A549 (cell line): ENCODE measurements around the gene ANKRD23. TPM values are rescaled to one million over a fixed set of nuclear protein-coding genes. Genes with fewer than 3 reads are reported as not detected.

Source experiments
- ATAC-seq, 2 experiments: fragments of 200-7000 bp in 1 of 2; fragments of >200 bp in 1 of 2; cut with Nextera tagmentation in 1 of 2; cut with Tn5 transposase in 1 of 2; 3 replicates each; pipeline versions ENCODE4 v1.8.0 to v1.9.1; 2018 to 2020; ENCODE audit warnings: mild to moderate bottlenecking in 1 of 2, moderate library complexity in 1 of 2
- CTCF ChIA-PET: fragments of 300-600 bp; sonication (Branson Sonifier 250); formaldehyde crosslinking; extraction: SDS; loops from one replicate; lab custom pipeline; 2021; ENCODE audit warnings: antibody characterized with exemption, inconsistent platforms; lab: Yijun Ruan, JAX
- POLR2A ChIA-PET: fragments of 350-600 bp; formaldehyde crosslinking; extraction: SDS; loops from one replicate; lab custom pipeline; 2021; ENCODE audit warnings: antibody characterized with exemption, inconsistent platforms; lab: Yijun Ruan, JAX
- DNase-seq, 2 experiments: peaks; one replicate each; pipeline versions ENCODE4 v3.0.0 to v3.0.0-alpha.2; 2011 to 2016; ENCODE audit warnings: low read depth in 1 of 2, low spot score in 1 of 2
- FAIRE-seq: peaks from 2 replicates; lab custom pipeline; 2011; peaks lifted over from hg19 to GRCh38; lab: Jason Lieb, UNC
- H3K27ac ChIP-seq, 2 experiments: fragments of >200 bp; sonication (Bioruptor Twin); formaldehyde crosslinking; 3 replicates each; pipeline ENCODE4 v1.5.1; 2016 to 2017
- H3K4me1 ChIP-seq: fragments of >200 bp; sonication (Bioruptor Twin); formaldehyde crosslinking; 3 replicates; pipeline ENCODE4 v1.6.1; 2016
- H3K4me2 ChIP-seq: fragments of >200 bp; sonication (Bioruptor Twin); formaldehyde crosslinking; 3 replicates; pipeline ENCODE4 v1.6.1; 2016
- H3K4me3 ChIP-seq: fragments of >200 bp; sonication (Bioruptor Twin); formaldehyde crosslinking; 3 replicates; pipeline ENCODE4 v1.5.1; 2016
- H3K9me3 ChIP-seq: fragments of >200 bp; sonication (Bioruptor Twin); formaldehyde crosslinking; 3 replicates; pipeline ENCODE4 v1.6.1; 2016
- CBX8 ChIP-seq: fragments of 200-600 bp; sonication (generic); IDR thresholded peaks from 2 replicates; pipeline ENCODE4 v1.6.1; 2016
- CHD2 ChIP-seq: fragments of 150-350 bp; IDR thresholded peaks from 2 replicates; pipeline ENCODE4 v1.6.1; 2014; ENCODE audit warnings: low read length; ENCODE audit not compliant: partially characterized antibody
- E2F6 ChIP-seq: IDR thresholded peaks from 2 replicates; pipeline ENCODE4 v1.6.1; 2012; ENCODE audit warnings: low read depth, borderline replicate concordance
- EHMT2 ChIP-seq: fragments of 200-600 bp; sonication (generic); IDR thresholded peaks from 2 replicates; pipeline ENCODE4 v1.6.1; 2016; ENCODE audit warnings: antibody characterized with exemption, low read depth, mild to moderate bottlenecking, moderate library complexity
- ESRRA ChIP-seq: fragments of 150-350 bp; IDR thresholded peaks from 2 replicates; pipeline ENCODE4 v1.6.1; 2014; ENCODE audit warnings: mild to moderate bottlenecking, low read length, borderline replicate concordance
- FOSB ChIP-seq: fragments of 250-450 bp; sonication (Bioruptor Pico); IDR thresholded peaks from 2 replicates; pipeline ENCODE4 v1.5.0; 2020; ENCODE audit warnings: mild to moderate bottlenecking, moderate library complexity
- HDAC2 ChIP-seq: fragments of 200-600 bp; sonication (generic); IDR thresholded peaks from 2 replicates; pipeline ENCODE4 v1.6.1; 2016
- HEYL ChIP-seq: fragments of 250-450 bp; sonication (Bioruptor Pico); IDR thresholded peaks from 2 replicates; pipeline ENCODE4 v1.8.0; 2021; ENCODE audit warnings: mild to moderate bottlenecking, moderate library complexity
- HOXB13 ChIP-seq: fragments of 250-450 bp; sonication (Bioruptor Pico); IDR thresholded peaks from 2 replicates; pipeline ENCODE4 v1.5.0; 2020; ENCODE audit warnings: low read depth, mild to moderate bottlenecking, moderate library complexity
- KDM1A ChIP-seq: fragments of 200-600 bp; sonication (generic); IDR thresholded peaks from 2 replicates; pipeline ENCODE4 v1.6.1; 2016; ENCODE audit warnings: low read depth, mild to moderate bottlenecking
- KDM5A ChIP-seq: fragments of 200-600 bp; sonication (generic); IDR thresholded peaks from 2 replicates; pipeline ENCODE4 v1.6.1; 2016; ENCODE audit warnings: antibody characterized with exemption, mild to moderate bottlenecking
- MAFK ChIP-seq: fragments of 450-650 bp; IDR thresholded peaks from 2 replicates; pipeline ENCODE4 v1.6.1; 2014; ENCODE audit not compliant: partially characterized antibody
- MAX ChIP-seq: IDR thresholded peaks from 2 replicates; pipeline ENCODE4 v1.6.1; 2012
- MAZ ChIP-seq: fragments of 150-350 bp; IDR thresholded peaks from 2 replicates; pipeline ENCODE4 v1.6.1; 2014; ENCODE audit warnings: antibody characterized with exemption, low read depth, low read length, borderline replicate concordance
- MYC ChIP-seq: IDR thresholded peaks from 2 replicates; pipeline ENCODE4 v1.6.1; 2012; ENCODE audit warnings: mild to moderate bottlenecking, inconsistent platforms, low read length, improper control_type of control experiment, borderline replicate concordance
- NPAS2 ChIP-seq: fragments of 250-450 bp; sonication (Bioruptor Pico); IDR thresholded peaks from 2 replicates; pipeline ENCODE4 v1.8.0; 2022; ENCODE audit warnings: mild to moderate bottlenecking, moderate library complexity, borderline replicate concordance
- NR3C1 ChIP-seq: fragments of >200 bp; sonication (Bioruptor Twin); formaldehyde crosslinking; IDR thresholded peaks from 3 replicates; pipeline ENCODE4 v1.6.1; 2017
- PBX3 ChIP-seq: IDR thresholded peaks from 2 replicates; pipeline ENCODE4 v1.6.1; 2012
- POLR2AphosphoS2 ChIP-seq: conservative IDR thresholded peaks from 2 replicates; pipeline ENCODE4 v1.6.1; 2012; ENCODE audit warnings: low read length, improper control_type of control experiment, inconsistent platforms
- RARB ChIP-seq: fragments of 250-450 bp; sonication (Bioruptor Pico); IDR thresholded peaks from 2 replicates; pipeline ENCODE4 v1.8.0; 2021; ENCODE audit warnings: mild to moderate bottlenecking, moderate library complexity
- RCOR1 ChIP-seq: fragments of 150-350 bp; IDR thresholded peaks from 2 replicates; pipeline ENCODE4 v1.6.1; 2014; ENCODE audit warnings: antibody characterized with exemption, low read length, low read depth
- TFCP2L1 ChIP-seq: fragments of 250-450 bp; sonication (Bioruptor Pico); IDR thresholded peaks from 2 replicates; pipeline ENCODE4 v1.5.0; 2021; ENCODE audit warnings: mild to moderate bottlenecking
- USF2 ChIP-seq: fragments of 450-650 bp; IDR thresholded peaks from 2 replicates; pipeline ENCODE4 v1.6.1; 2014; ENCODE audit warnings: antibody characterized with exemption
- ZSCAN20 ChIP-seq: fragments of 250-450 bp; sonication (Bioruptor Pico); IDR thresholded peaks from 2 replicates; pipeline ENCODE4 v1.8.0; 2022; ENCODE audit warnings: mild to moderate bottlenecking, moderate library complexity
- WGBS: methylation state at CpG from one replicate; pipeline ENCODE4 v1.1.6; 2017; ENCODE audit errors: missing lambda C conversion rate; 5-methylcytosine and 5-hydroxymethylcytosine counted together
- polyA plus RNA-seq, 4 experiments: library from polyadenylated mRNA; depleted of rRNA in 3 of 4; stranded (reverse); fragments of >200 nt; fragmentation: RNase III in 1 of 4; extraction: RNeasy Plus Mini Kit Qiagen cat#74134 plus additional on column Dnase treatment in 1 of 4; gene quantifications; 2 replicates in 3 of 4; 3 replicates in 1 of 4; pipeline ENCODE4 v1.2.3, GENCODE V29; 2011 to 2017

The ANKRD23 gene
- polyA plus RNA-seq, 2 of the 4 experiments (the other 2 are of a cell fraction): 1.9 to 2.4 TPM

- ChIA-PET POLR2A (no interaction called here), CTCF (interaction anchor here (1.1 to 6.0 kb wide), 16 partner anchors 8 to 248 kb away, joined by 3 to 81 read pairs (median 6); partner anchors contain the start of genes ANKRD39, CNNM3 and CNNM4)
- DNase-seq (no peak), FAIRE-seq (no peak), ATAC-seq (no peak)
- no peak for TF ChIP-seq MAZ
- no peak for TF ChIP-seq MYC
- TF ChIP-seq FOSB (CRISPR knock-in tag): no peak
- no peak for TF ChIP-seq ZSCAN20 (CRISPR knock-in tag)
- no peak for TF ChIP-seq E2F6
- TF ChIP-seq RARB (CRISPR knock-in tag): no peak
- no peak for TF ChIP-seq RCOR1
- no peak for TF ChIP-seq NR3C1
- no peak for TF ChIP-seq MAX
- no peak for TF ChIP-seq CBX8
- TF ChIP-seq NPAS2 (CRISPR knock-in tag): no peak
- Histone ChIP-seq H3K4me1 (peaks cover 7% of the 10 kb centered on the region; the same call in 1 of the 3 replicates), H3K4me2 (no peak overlapping the region), H3K4me3 (no peak overlapping the region), H3K9me3 (no peaks in the 10 kb centered on the region), H3K27ac (no peak overlapping the region)
- WGBS: 95% methylated on average over 8 of the region's 8 CpGs
These were observed 44.2 kb downstream of the ANKRD23 start for GRCh38 chr2:96799623-96799935.

- no peak for FAIRE-seq
- H3K27ac ChIP-seq: no peak overlapping the region
- ChIA-PET POLR2A (no interaction called here), CTCF (interaction anchor here (0.8 to 6.0 kb wide), 11 partner anchors 11 to 248 kb away, joined by 3 to 81 read pairs (median 7); partner anchors contain the start of genes ANKRD39 and CNNM4)
- no peak for TF ChIP-seq RARB (CRISPR knock-in tag)
- no peak for TF ChIP-seq MAFK
- no peak for TF ChIP-seq USF2
- no peak for TF ChIP-seq HOXB13 (CRISPR knock-in tag)
- no peak for TF ChIP-seq TFCP2L1 (CRISPR knock-in tag)
- TF ChIP-seq KDM1A: no peak
- no peak for TF ChIP-seq KDM5A
- TF ChIP-seq E2F6: no peak
- no peak for TF ChIP-seq PBX3
- no peak for TF ChIP-seq EHMT2
- TF ChIP-seq HEYL (CRISPR knock-in tag): no peak
- TF ChIP-seq ESRRA: no peak
- no peak for TF ChIP-seq HDAC2
- no peak for TF ChIP-seq CBX8
- TF ChIP-seq POLR2AphosphoS2: no peak
- no peak for TF ChIP-seq CHD2
- H3K4me2 ChIP-seq: no peak overlapping the region
- peaks cover 7% of the 10 kb centered on the region; the same call in 1 of the 3 replicates for H3K4me1 ChIP-seq
- DNase-seq: no peak
- WGBS: 94% methylated on average over 23 of the region's 23 CpGs
- no peaks in the 10 kb centered on the region for H3K9me3 ChIP-seq
- no peak overlapping the region for H3K4me3 ChIP-seq
- no peak for ATAC-seq
These were observed 44.8 kb downstream of the ANKRD23 start for GRCh38 chr2:96798733-96799622.
